Stimulated activated CD4-positive, alpha-beta T cell treated with anti-CD3 and anti-CD28 coated beads, Interleukin-15, amount 100 ng/mL, for 1 hour (primary cell): ENCODE results near the gene SLC30A7.
"Not testable (repeated sequence)": the region's sequence is repeated elsewhere in the genome, so short reads cannot be mapped to it uniquely, and the experiment has no call there.

Experiments
- DNase-seq, 2 donors: peaks; one replicate each; pipeline ENCODE4 v3.0.0-alpha.2; 2020; ENCODE audit warnings: low read depth in 1 of 2, low spot score in 1 of 2

Gene SLC30A7

GRCh38 chr1:100889869-100890482 is 5.9 kb upstream of the SLC30A7 start:
- DNase-seq, result not testable (repeated sequence)

DNA sequence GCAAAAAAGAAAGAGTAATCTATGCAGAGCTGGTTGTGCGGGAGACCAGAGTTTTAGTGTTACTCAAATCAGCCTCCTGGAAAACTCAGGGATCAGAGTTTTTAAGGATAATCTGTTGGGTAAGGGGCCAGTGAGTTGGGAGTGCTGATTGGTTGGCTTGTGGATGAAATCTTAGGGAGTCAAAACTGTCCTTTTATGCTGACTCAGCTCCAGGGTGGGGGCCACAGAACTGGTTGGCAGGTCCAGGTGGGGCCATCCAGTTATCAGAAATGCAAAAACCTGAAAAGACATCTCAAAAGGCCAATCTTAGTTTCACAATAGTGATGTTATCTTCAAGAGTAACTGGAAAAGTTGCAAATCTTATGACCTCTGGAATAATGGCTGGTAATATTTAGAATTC is 4.5 kb upstream of the SLC30A7 start:
- DNase-seq, result no peak

DNA sequence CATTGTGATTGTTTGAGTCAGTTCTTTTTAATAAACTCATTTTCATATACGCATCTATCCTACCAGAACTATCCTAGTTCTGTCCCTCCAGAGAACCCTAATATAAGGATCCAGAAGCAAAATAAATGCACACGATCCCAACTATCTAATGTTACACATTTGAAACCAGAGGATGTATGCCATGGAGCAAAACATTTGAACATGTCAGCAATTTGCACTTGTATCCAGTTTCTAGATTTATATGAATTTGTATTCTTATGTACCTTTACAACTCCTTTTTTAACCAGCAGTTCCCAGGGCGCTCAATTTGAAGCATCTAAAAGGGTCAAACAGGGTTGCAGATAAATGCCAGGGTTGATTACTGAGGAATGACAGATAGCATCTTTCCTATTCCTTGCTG is 3.3 kb upstream of the SLC30A7 start:
- DNase-seq, result no peak

GRCh38 chr1:100893718-100894117 is 2.2 kb upstream of the SLC30A7 start:
- no peak for DNase-seq

DNA sequence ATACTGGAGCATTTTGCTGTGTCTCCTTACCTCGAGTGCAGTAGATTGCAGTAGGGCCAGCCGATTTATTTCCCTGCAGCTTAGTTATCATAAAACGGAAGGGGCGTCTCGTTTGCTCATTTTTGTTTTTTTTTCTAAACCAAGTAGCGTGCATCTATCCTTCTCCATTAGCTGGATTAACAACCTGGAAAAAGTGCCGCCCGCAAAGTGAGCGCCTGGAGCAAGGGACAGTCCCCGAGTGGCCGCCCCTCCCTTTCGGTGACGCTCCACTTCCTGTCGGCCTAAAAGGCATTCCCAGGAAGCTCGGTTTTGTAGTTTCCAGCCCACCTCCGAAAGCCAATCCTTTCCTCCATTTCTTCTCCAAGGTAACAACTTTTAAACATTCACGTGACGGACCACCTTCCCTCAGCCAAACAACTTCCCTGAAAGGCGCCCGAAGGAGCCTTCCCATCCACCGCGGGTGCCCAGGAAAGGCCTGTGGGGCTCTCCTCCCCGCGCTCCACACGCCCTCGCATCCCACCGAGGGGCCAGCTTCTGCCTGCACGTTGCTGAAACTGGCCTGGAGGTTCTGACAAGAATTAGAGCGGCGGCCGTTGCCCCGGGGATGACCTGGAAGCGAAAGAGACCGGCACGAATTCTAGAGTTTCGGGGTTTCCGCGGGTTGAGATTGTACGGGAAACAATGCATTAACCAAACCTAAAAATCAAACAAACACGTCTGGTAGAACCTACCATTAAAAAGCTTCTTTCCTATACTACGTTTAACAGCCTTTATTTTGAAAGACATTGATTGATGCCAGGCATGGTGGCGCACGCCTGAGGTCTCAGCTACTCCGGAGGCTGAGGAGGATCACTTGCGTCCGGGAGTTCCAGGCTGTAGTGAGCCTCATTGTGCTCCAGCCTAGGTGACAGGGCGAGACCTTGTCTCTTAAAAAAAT is 1.0 kb upstream of the SLC30A7 start, which contains the start of gene EXTL2:
TSS of gene EXTL2 (minus strand) at position 240 of the 937 bp plus-strand sequence. CDS start 6,085 bp downstream, outside the sequence.
- DNase-seq, result peak; percentile 14 to 37

GRCh38 chr1:100896481-100896982 is 642 bp downstream of the SLC30A7 start:
- DNase-seq, result peak; percentile 12 to 37

GRCh38 chr1:100902365-100902764 is 6.5 kb downstream of the SLC30A7 start:
- DNase-seq, result no peak

GRCh38 chr1:100903777-100904176 is 7.9 kb downstream of the SLC30A7 start:
- no peak for DNase-seq

GRCh38 chr1:100904528-100904927 is 8.6 kb downstream of the SLC30A7 start:
- no peak for DNase-seq

DNA sequence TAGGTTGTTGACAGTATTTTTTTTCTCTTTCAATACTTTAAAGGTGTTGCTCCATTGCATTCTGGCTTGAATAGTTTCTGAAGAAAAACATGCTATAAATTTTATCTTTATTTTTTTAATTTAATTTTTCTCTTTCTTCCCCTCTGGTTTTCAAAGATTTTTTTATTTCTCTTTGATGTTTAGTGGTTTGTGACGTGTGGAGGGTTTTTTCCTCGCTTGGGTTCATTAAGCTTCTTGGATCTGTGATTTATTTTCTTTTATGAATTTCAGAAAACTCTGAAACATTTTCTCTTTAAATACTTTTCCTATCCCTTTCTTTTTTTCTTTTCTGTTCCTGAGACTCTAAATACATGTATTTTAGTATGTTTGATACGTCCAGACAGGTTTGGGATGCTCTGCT is 9.3 kb downstream of the SLC30A7 start:
- no peak for DNase-seq

- no peak for DNase-seq
Observed at GRCh38 chr1:100907887-100908286, 12.0 kb downstream of the SLC30A7 start.

- DNase-seq, result no peak
Observed at GRCh38 chr1:100909018-100909417, 13.1 kb downstream of the SLC30A7 start.

DNA sequence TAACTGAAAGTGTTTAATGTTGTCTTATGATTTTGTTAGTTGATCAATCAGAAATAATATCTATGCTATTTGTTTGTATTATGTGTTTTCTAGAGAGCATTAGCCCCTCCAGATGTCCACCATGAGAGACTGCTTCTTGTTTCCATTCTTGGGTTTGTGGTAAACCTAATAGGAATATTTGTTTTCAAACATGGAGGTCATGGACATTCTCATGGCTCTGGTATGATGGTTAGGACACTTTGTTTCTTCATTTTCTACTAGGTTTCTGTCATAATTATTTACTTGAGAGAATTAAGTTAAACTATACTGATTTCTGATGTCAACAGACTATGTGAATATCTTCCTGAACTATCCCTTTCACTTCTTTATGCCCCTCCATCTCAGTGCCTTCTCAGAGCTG is 16.1 kb downstream of the SLC30A7 start:
- DNase-seq, result no peak

- no peak for DNase-seq
Observed at GRCh38 chr1:100921110-100921706, 25.3 kb downstream of the SLC30A7 start.

DNA sequence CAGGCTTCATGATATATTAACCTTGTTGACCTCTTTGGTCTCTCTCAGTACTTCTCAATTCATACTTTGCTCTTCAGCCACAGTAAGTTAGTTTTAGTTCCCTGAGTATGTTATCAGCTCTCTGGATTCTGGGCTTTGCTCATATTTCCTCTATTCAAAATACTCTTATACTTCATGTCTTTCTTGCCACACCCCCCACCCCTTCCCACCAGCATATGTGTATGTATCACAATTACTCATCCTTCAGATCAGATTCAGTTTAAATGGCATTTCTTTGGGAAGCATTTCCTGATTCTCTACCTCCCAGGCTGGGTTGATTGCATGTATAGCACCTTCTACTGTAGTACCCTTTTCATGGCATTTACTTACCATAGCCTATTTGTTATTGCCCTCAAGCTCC is 28.3 kb downstream of the SLC30A7 start:
- no peak for DNase-seq

GRCh38 chr1:100924991-100925390 is 29.1 kb downstream of the SLC30A7 start:
- no peak for DNase-seq

- no peak for DNase-seq
Observed at GRCh38 chr1:100926240-100926639, 30.4 kb downstream of the SLC30A7 start.

DNA sequence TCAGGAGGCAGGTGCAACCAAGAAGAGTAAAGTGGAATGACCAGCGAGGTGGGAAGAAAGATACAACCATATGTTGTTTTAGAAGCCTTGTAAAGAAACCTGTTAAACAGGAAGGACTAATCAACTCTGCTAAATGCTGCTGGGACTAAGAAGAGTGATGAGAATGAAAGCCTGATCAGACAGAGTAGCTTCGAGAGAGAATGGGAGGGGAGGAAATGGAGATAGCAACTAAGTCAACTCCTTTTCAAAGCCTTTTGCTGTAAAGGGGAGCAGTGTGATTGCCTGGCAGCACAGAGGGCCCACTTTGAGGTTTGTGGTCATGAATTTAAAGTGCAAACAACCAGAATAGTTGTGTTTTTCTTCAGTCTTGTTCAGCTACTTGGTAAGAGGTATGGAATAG is 31.4 kb downstream of the SLC30A7 start:
- DNase-seq, result peak in 1 of 2 donors; percentile 7

- no peak for DNase-seq
Observed at GRCh38 chr1:100928128-100928527, 32.2 kb downstream of the SLC30A7 start.

DNA sequence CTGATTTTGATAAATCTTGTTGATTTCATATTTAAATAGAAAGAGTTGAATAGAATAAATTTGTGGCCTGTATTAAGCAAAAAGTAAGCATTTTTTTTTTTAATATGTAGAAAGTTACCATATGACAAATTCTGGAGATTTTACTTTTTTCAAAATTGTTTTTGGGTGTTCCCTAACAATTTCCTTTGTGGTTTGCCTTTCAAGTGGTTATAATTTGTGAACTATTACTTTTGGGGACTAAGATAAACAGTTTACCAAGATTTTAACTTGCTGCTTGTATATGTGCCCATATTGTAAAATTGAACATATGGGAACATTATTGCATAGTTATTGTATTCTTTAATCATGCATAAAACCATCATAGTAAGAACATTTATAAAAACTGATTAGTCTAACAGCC is 34.6 kb downstream of the SLC30A7 start:
- no peak for DNase-seq

GRCh38 chr1:100931716-100932115 is 35.8 kb downstream of the SLC30A7 start:
- no peak for DNase-seq

- not testable (repeated sequence) for DNase-seq
Observed at GRCh38 chr1:100933555-100933954, 37.7 kb downstream of the SLC30A7 start.
